ENCODE data around the gene TREX2. TPM values are rescaled to one million over a fixed set of nuclear protein-coding genes. Genes with fewer than 3 reads are reported as not detected.

Gene TREX2
- total and polyA plus RNA-seq, 7 donors: 0.16 to 3.6 (median 1.7) TPM; not detected in 3

DNA sequence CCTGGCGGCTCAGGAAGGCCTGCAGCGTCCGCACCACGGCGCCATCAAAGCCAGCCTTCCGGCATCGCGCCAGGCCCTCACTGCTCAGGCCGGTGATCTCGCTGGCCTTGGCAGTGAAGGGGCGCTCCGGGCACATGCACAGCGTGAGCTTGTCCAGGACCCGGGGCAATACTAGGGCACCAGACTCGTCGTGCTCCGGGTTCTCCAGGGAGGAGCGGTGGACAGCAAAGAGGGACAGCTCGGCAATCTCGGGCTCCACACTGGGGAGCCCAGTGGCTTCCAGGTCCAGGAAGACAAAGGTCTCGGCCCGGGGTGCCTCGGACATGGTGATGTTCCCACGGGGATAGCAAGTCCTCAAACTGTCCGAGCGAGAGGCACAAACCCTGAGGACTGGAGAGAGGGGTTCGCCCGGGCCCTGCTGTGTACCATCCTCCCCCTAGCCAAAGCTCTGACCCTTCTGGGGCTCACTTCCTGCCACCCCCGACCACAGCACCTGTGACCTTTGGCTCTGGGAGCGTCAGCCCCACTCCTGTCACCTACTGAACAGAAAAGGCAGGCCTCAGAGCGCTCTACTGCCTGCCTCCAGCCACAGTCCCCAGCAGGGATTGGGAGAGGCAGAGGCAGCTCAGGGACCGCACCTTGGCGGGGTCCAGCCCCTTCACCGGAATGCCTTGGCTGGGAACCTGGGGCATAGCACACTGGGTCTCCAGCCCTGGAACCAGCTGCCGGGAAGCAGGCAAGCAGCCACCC lies 575 bp downstream of the TREX2 start:
- Histone ChIP-seq H3K36me3 (no peaks in the 10 kb centered on the region), H3K4me1 (no peaks in the 10 kb centered on the region), H3K27ac (no peak overlapping the region), H3K9me3 (no peaks in the 10 kb centered on the region), H3K27me3 (no peaks in the 10 kb centered on the region), H3K4me3 (no peak overlapping the region)
- intact Hi-C loops (cut with DNase I): no loop called here
- no peak for TF ChIP-seq POLR2A (IDR thresholded peaks at IDR 0.05)
- no peak for TF ChIP-seq POLR2AphosphoS5 (IDR thresholded peaks at IDR 0.05)
- no peak for TF ChIP-seq CTCF (IDR thresholded peaks at IDR 0.05)
- no peak for TF ChIP-seq EP300 (IDR thresholded peaks at IDR 0.05)
- WGBS, 2 donors: 75 to 90% methylated on average over 35 of the region's 35 CpGs
- DNase-seq: peak; percentile 57

DNA sequence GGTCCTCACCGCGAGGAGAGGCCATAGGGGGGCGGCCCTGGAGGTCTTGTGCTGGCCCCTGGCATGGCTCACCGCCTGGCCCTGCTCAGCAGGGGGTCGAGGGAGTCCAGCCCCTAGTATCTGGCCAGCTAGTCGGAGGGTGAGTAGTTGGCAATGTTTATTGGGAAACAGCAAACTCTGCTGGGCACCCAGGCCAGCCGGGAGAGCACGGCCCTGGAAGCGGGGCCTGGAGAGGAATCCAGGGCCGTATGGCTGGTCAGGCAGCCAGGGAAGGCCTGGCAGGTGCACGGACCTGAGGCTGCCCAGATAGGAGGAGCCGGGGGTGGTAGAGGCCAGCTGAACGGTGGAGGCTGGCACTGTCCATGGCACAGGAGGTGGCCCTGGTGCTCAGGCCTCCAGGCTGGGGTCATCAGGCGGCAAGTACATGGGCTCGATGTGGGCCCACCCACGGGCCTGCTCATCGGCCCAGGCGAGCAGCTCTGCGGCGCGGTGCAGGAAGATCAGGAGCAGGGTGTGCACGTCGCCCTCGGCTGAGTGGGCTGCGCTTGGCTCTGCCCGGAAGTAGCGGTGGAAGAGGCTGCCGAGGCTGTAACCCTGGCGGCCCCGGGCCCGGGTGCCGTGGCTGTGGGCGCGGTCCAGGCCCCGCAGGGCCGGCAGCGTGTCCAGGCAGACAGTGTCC lies 1.4 kb downstream of the TREX2 start:
- peak; percentile 57 for DNase-seq
- Histone ChIP-seq H3K4me1 (no peaks in the 10 kb centered on the region), H3K27me3 (no peaks in the 10 kb centered on the region), H3K4me3 (no peak overlapping the region), H3K9me3 (peaks cover 0 to 4% (median 0%) of the 10 kb centered on the region in 4 donors), H3K36me3 (no peaks in the 10 kb centered on the region), H3K27ac (no peak overlapping the region)
- 80 to 92% methylated on average over 37 of the region's 37 CpGs for WGBS, 2 donors
- intact Hi-C loops (cut with DNase I): no loop called here
- TF ChIP-seq CTCF (IDR thresholded peaks at IDR 0.05) (no peak), EP300 (IDR thresholded peaks at IDR 0.05) (no peak), POLR2AphosphoS5 (IDR thresholded peaks at IDR 0.05) (no peak), POLR2A (IDR thresholded peaks at IDR 0.05) (no peak)

DNA sequence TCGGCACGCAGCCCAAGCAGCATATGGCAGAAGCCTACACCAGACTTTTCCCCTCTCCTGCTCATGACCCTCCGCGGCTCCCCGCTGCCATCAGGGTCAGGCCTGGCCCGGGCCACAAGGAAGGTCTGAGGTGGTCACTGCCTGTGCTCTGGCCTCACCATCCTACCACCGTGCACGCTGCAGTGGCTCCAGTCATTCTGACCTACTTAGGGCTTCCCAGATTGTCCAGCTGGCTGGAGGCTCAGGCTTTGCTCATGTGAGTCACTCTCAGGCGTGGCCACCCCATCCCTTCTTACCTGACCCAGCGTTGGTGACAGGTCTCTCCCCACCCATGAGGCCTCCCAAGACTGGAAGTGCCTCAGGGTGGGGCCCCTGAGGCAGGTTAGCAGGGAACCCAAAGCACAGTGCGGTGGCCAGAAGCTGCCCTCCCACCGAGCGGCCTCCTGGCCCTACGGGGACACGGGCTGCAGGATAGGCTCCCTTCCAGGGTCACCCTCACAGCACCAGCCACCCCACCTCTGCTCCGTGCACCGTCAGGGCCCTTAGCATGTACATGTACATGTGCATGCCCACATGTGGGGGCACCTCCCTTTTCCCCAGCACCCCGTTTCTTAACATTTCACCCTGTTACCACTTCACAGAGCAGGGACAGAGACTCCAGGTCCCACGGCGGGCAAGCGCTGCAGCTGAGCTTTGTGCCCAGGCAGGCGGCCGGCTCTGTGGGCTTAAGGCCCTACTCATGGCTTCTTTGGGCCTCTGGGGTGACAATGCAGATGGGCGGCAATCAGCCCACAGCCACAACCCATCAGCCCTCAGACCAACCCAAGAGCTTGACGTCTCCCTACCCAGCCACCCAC lies 2.2 kb downstream of the TREX2 start:
- no peak for TF ChIP-seq EP300 (IDR thresholded peaks at IDR 0.05)
- no peak for TF ChIP-seq CTCF (IDR thresholded peaks at IDR 0.05)
- TF ChIP-seq POLR2A (IDR thresholded peaks at IDR 0.05): no peak
- TF ChIP-seq POLR2AphosphoS5 (IDR thresholded peaks at IDR 0.05): no peak
- H3K27me3 ChIP-seq: no peaks in the 10 kb centered on the region
- DNase-seq: peak; percentile 46

GRCh38 chrX:153442463-153442862 lies 3.4 kb downstream of the TREX2 start:
- no peak for DNase-seq
- TF ChIP-seq POLR2AphosphoS5 (IDR thresholded peaks at IDR 0.05) (no peak), CTCF (IDR thresholded peaks at IDR 0.05) (no peak), EP300 (IDR thresholded peaks at IDR 0.05) (no peak), POLR2A (IDR thresholded peaks at IDR 0.05) (no peak)
- Histone ChIP-seq H3K27me3 (no peaks in the 10 kb centered on the region), H3K4me3 (no peak overlapping the region), H3K36me3 (no peaks in the 10 kb centered on the region), H3K9me3 (peaks cover 0 to 4% (median 0%) of the 10 kb centered on the region in 4 donors), H3K4me1 (no peaks in the 10 kb centered on the region), H3K27ac (no peak overlapping the region)
- WGBS, 2 donors: 62 to 86% methylated on average over 5 of the region's 5 CpGs
- intact Hi-C loops (cut with DNase I): no loop called here

More for the DNA sequence above, 2.2 kb downstream of the TREX2 start:
- H3K27ac ChIP-seq: no peak overlapping the region
- no peak overlapping the region for H3K4me3 ChIP-seq
- no peaks in the 10 kb centered on the region for H3K36me3 ChIP-seq
- H3K9me3 ChIP-seq: peaks cover 0 to 4% (median 0%) of the 10 kb centered on the region in 4 donors
- intact Hi-C loops (cut with DNase I): no loop called here
- WGBS, 2 donors: 75 to 85% methylated on average over 25 of the region's 25 CpGs
- no peaks in the 10 kb centered on the region for H3K4me1 ChIP-seq
